ENCODE results near the gene LTN1. TPM values are rescaled to one million over a fixed set of nuclear protein-coding genes. Genes with fewer than 3 reads are reported as not detected.

Gene LTN1
- total RNA-seq, 1 experiment from 2014 or later, result 18.5 TPM

- DNase-seq (ENCODE audit: low read depth), result peak; percentile 94
Observed at GRCh38 chr21:28884976-28885852, 107.5 kb downstream of the LTN1 start.

GRCh38 chr21:28884481-28884880 is 108.2 kb downstream of the LTN1 start:
- no peak for DNase-seq (ENCODE audit: low read depth)

GRCh38 chr21:28883931-28884330 is 108.7 kb downstream of the LTN1 start:
- no peak for DNase-seq (ENCODE audit: low read depth)

- no peak for DNase-seq (ENCODE audit: low read depth)
Observed at GRCh38 chr21:28882345-28882744, 110.3 kb downstream of the LTN1 start.

Other genes with a start within 250 kb of the LTN1 start
- gene RWDD2B, start 26.5 kb upstream of the LTN1 start, total RNA-seq (2014; rRNA removed; shearing (Covaris generic)), result 20.7 and 21.1 TPM in 2 replicates
- 40.4 and 43.3 TPM in 2 replicates for gene USP16, start 31.8 kb upstream of the LTN1 start, total RNA-seq (2014; rRNA removed; shearing (Covaris generic))
- 342 and 347 TPM in 2 replicates for gene CCT8, start 80.8 kb upstream of the LTN1 start, total RNA-seq (2014; rRNA removed; shearing (Covaris generic))
- gene MAP3K7CL, start 137.8 kb upstream of the LTN1 start, total RNA-seq (2014; rRNA removed; shearing (Covaris generic)), result 3.5 and 5.6 TPM in 2 replicates